ENCODE results near the gene PRADC1.

PRADC1 gene

GRCh38 chr2:73235315-73236028, 2.4 kb upstream of the PRADC1 start:
- peak overlapping the region; percentile 84 for H3K4me3 ChIP-seq (ENCODE audit: low read depth, low read length)
- TF ChIP-seq CTCF (IDR thresholded peaks at IDR 0.05; ENCODE audit: insufficient read depth, low read depth, low read length, missing control alignments), result no peak
- no peak for DNase-seq (ENCODE audit: low read depth)

GRCh38 chr2:73233932-73234832, 1.1 kb upstream of the PRADC1 start, which contains the start of gene CCT7:
Gene CCT7, plus strand, starts transcription at chr2:73234308. Its CDS starts 71 bp downstream, at chr2:73234379.
- no peak for TF ChIP-seq CTCF (IDR thresholded peaks at IDR 0.05; ENCODE audit: insufficient read depth, low read depth, low read length, missing control alignments)
- peak; percentile 94 for DNase-seq (ENCODE audit: low read depth)
- H3K4me3 ChIP-seq (ENCODE audit: low read depth, low read length), result peak within 1 kb of the TSS; percentile 84

- no peak for TF ChIP-seq CTCF (IDR thresholded peaks at IDR 0.05; ENCODE audit: insufficient read depth, low read depth, low read length, missing control alignments)
- peak overlapping the region; percentile 72 for H3K4me3 ChIP-seq (ENCODE audit: low read depth, low read length)
- peak; percentile 55 for DNase-seq (ENCODE audit: low read depth)
Observed at GRCh38 chr2:73232403-73233153, 461 bp downstream of the PRADC1 start.

- no peak overlapping the region for H3K4me3 ChIP-seq (ENCODE audit: low read depth, low read length)
- no peak for DNase-seq (ENCODE audit: low read depth)
- no peak for TF ChIP-seq CTCF (IDR thresholded peaks at IDR 0.05; ENCODE audit: insufficient read depth, low read depth, low read length, missing control alignments)
Observed at GRCh38 chr2:73228631-73229030, 4.4 kb downstream of the PRADC1 start.

GRCh38 chr2:73227086-73227485, 6.0 kb downstream of the PRADC1 start:
- DNase-seq (ENCODE audit: low read depth), result no peak
- TF ChIP-seq CTCF (IDR thresholded peaks at IDR 0.05; ENCODE audit: insufficient read depth, low read depth, low read length, missing control alignments), result no peak
- H3K4me3 ChIP-seq (ENCODE audit: low read depth, low read length), result no peak overlapping the region

GRCh38 chr2:73225513-73226360, 7.3 kb downstream of the PRADC1 start:
- H3K4me3 ChIP-seq (ENCODE audit: low read depth, low read length), result no peak overlapping the region
- TF ChIP-seq CTCF (IDR thresholded peaks at IDR 0.05; ENCODE audit: insufficient read depth, low read depth, low read length, missing control alignments), result no peak
- no peak for DNase-seq (ENCODE audit: low read depth)
